HG02870 (cell line): ENCODE results near the gene GLCCI1.
A peak's percentile ranks its signal among the peaks of the same experiment; 100 is the strongest.

Experiments
- ATAC-seq: cut with Tn5 transposase; IDR thresholded peaks from one replicate; pipeline ENCODE4 v1.9.1; 2021; ENCODE audit warnings: mild to moderate bottlenecking, moderate library complexity; ENCODE audit not compliant: unreplicated experiment

Gene GLCCI1

DNA sequence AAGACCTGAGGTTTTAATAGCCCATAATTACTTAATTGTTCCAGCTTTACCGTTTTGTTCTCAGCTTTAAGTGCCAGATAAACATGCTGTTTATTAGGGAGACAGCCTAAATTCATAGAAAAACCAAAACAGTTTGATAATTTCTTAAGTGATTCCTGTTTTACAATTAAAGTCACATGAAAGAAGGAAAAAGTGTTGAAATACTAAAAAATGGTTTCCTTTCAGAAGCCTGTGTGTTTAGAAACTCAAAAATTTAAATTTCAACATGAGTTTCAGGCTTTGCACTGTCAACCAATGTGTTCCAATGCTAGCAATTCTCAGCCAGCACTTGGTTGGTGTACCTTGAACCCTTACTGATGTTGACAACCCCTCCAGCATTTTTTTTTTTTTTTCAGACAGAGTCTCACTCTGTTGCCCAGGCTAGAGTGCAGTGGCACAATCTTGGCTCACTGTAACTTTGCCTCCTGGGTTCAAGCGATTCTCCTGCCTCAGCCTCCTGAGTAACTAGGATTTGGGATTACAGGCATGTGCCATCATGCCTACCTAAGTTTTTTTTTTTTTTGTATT is 158.1 kb downstream of the GLCCI1 start:
- no peak for ATAC-seq

DNA sequence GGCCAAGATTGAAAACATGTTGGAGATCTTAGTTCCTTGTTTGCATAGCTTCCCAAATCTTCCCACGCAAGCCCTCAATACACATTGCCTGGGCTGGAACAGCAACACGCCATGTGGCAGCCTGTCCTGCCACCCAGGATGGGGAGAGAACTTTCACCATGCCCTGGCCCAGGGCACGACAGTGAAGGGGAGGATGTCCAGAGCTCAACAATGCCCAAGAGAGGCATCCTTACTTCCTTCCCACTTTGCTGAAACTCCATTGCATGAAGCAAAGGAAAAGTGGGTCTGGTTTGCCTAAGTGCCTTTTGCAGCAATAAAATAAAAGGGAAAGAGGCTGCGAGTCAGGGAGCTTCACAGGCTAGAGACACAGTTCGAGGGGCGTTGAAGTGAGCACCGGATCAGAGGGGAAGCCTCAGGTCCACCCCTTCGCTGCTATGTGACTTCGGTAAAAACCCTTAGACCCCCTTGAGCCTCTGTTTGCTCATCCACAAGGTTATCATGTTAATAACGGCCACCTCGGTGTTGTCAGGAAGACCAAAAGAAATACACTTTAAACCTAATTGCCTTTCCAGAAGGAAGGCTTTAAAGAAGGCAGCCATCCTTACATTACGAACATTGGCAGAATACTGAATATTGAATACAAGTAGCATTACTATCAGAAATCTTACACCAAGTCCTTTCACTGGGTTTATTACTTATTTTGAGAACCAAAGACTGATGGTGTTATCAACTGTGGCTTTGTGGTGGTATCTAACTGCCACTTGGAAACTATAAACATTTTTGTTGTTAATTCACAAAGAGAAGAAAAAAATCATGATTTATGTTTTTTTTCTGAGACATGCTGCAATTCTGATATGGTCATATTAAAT is 160.1 kb downstream of the GLCCI1 start:
- ATAC-seq = no peak

DNA sequence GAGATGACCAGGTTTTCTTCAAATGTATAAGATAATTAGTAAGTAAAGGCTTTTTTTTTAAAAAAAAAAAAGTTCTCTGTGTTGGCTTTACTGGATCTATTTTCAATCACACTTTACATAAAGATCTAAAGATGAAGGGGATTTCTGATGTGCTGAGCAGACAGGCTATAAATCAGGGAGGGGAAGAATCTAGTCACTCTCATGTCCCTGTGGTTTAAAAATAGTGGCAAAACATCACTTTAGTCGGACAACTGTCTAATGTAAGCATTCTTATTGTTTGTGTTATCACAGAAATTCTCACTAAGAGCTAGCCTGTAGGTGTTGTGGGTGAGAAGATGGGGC is 160.7 kb downstream of the GLCCI1 start:
- ATAC-seq = no peak

DNA sequence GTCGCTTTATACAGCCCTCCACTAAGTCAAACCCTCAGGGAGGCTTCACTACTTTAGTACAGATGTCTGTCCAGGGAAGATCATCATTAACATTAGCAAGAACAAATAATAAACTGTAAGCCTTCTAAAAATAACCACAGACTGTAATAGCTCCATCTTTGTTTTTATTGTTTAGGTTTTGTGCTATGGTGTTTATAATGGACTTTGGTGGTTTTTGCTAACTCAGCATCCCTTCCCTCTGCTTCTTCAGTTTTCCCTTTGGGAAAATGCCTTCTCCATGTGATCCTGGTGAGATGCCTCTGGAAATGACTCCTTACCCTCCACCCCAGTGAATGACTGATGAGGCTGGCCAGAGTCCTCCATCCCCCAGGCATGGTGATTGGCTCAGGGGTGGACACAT is 162.1 kb downstream of the GLCCI1 start:
- ATAC-seq = no peak

DNA sequence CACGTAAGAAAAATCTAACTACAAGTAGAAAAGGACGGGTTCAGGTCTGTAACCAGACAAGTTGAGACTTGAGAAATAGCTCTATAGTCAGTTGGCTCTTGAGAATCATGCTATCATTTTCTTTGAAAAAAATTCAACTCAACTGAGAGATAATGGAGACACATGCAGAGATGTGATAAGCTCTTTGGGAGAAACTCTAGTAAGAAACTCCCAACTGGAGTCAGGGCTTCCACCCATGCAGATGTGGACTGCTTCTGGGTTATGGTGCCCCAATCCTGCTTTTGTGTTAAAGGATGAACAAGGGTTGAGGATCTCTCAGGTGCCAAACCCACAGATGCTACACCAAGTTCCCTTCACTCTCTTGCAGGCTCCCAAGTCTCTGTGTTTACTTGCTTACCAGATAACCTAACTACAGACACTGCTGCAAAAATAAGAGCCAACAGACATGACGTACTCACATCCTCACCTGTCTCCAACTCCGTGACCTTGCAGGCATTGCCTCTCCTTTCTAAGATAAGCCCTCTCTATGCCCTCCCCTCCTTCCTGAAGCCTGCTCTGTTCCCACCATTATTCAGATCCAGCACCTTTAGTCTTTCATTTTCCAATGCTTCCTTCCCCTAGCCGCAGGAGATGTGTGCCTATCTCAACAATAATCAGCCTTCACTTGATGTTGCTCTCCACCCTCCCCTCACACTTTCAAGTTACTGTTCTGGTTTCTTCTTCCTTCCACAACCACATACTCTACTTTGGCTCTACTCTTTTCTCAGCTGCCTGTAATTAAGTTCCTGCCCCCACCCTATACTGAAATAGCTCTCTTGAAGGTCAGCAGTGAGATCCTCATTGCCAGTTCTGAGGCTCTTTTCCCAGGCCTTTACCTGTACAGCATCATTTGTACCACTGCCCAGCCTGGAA is 163.4 kb downstream of the GLCCI1 start:
- peak; percentile 52 for ATAC-seq

DNA sequence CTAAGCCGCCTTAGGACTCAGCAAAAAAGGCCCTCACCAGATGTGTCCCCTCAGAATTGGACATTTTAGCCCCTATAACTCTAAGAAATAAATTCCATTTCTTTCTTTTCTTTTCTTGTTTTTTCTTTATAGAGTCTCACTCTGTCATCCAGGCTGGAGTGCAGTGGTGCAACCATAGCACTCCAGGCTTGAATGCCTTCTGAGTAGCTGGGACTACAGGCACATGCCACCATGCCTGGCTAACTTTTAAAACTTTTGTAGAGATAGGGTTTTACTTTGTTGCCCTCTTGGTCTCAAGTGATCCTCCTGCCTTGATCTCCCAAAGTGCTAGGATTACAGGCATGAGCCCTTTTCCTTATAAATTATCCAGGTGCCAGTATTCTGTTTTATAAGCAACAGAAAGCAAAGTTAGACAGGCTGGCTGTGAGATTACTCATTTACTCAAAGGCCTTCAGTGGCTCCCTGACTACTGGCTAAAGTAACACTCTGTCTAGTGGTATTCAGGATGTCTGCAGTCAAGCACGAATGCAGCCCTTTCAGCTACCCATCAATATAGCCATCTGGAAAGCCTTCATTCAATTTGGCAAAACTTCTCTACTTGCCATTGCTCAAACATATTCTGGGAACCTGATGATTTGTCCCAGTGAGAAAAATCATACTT is 164.7 kb downstream of the GLCCI1 start:
- ATAC-seq = no peak

DNA sequence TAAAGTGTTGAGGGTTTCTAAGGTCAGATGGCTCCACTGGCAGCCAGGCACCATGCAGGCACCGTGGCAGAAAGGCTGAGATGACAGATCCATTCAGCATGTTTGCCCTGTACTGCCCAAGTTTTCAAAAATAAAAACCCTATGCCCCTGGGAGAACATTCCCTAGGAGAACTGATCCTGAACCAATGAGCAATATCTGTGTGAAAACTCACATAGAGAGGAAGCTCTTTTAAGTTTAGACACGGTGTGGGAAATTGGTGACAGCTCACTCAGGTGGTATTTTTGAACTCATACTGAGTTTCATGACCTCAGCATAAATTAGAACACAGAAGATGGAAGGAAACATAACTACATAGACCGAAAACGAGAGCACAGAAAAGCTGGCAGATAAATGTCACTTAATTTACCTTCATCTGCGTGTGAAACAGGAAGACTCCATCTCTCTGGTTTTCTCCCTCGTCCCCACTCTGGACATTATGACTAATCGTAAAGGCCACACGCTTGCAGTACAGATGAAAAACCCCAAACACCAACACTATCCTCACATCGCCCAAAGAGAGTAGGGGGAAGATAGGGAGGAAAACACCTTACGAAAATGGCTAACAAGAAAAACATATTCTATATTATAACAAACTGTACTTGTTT is 165.6 kb downstream of the GLCCI1 start:
- peak; percentile 77 for ATAC-seq

DNA sequence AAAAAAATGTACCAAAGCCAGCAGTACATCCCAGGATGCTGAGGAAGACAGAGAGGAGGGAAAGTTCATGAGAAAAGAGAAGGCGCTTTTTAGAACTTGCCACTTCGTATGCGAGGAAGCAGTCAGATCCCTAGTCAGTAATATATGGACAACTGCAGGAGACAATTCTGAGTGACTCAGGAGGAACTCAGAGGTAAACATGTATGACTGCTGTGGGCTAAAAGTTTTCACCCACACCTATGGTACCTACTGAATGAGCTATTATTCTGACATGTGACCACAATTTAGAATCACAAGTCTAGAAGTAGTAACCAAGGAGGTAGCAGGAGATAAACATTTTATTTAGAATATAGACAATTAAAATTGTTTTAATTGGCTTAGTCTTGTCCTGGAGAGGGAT is 166.8 kb downstream of the GLCCI1 start:
- ATAC-seq = no peak

DNA sequence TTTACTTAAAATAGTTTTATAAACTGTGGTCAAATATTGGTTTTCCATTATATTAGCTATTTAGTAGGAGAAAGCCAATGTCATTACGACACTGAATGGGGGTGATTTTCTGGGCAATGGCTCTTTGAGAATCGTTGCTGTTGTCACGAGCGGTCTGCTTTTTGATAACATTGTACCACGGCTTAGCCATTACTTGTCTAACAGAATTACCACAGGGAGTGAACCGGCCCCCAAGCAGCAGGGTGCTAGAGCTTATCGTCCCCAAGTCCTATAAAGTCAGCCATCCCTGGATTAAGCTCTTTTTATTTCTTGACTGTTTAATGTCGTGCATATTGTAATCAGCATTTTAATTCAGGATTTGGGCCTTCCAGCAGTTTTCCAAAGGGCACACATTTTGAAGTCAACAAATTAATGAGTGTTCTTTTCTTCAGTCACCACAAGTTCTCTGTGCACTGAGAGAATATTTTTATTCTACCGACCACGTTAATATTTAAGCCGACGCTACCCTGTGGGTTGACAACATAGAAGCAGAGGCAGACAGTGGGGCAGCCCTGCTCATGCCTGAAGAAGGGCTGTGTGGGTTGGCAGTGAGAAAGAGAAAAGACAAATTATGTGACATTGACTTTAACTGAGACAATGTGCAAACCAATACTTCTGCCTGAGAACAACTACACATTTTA is 167.6 kb downstream of the GLCCI1 start:
- no peak for ATAC-seq
